NCI-H2196 treated with DMSO at 0.1 percent for 48 hours (cell line): ENCODE data around the gene METAP1D.
"Not testable (repeated sequence)": the region's sequence is repeated elsewhere in the genome, so short reads cannot be mapped to it uniquely, and the experiment has no call there.

ENCODE experiments used
- DNase-seq: peaks from one replicate; lab custom pipeline; 2025; ENCODE audit not compliant: unreplicated experiment; lab: John Stamatoyannopoulos, UW

Gene METAP1D

GRCh38 chr2:171996021-171996420, 3.7 kb upstream of the METAP1D start:
- no peak for DNase-seq

- DNase-seq, result not testable (repeated sequence)
These were observed 2.7 kb upstream of the METAP1D start for GRCh38 chr2:171997031-171997430.

GRCh38 chr2:171999161-171999560, 592 bp upstream of the METAP1D start:
- DNase-seq, result no peak

GRCh38 chr2:172000696-172001361, 1.1 kb downstream of the METAP1D start:
- no peak for DNase-seq

GRCh38 chr2:172007372-172007771, 7.6 kb downstream of the METAP1D start:
- DNase-seq, result no peak

GRCh38 chr2:172009823-172010222, 10.1 kb downstream of the METAP1D start:
- no peak for DNase-seq

GRCh38 chr2:172011812-172012575, 12.2 kb downstream of the METAP1D start:
- no peak for DNase-seq

GRCh38 chr2:172012677-172013391, 13.1 kb downstream of the METAP1D start:
- DNase-seq, result peak; percentile 9

GRCh38 chr2:172013396-172013795, 13.6 kb downstream of the METAP1D start:
- DNase-seq, result no peak

- no peak for DNase-seq
These were observed 21.6 kb downstream of the METAP1D start for GRCh38 chr2:172021074-172021931.

- DNase-seq, result no peak
These were observed 22.2 kb downstream of the METAP1D start for GRCh38 chr2:172021955-172022354.

- DNase-seq, result no peak
These were observed 31.8 kb downstream of the METAP1D start for GRCh38 chr2:172031536-172031935.

- DNase-seq, result no peak
These were observed 38.4 kb downstream of the METAP1D start for GRCh38 chr2:172038121-172038520.

GRCh38 chr2:172038604-172039003, 38.9 kb downstream of the METAP1D start:
- DNase-seq, result no peak

- no peak for DNase-seq
These were observed 39.4 kb downstream of the METAP1D start for GRCh38 chr2:172039011-172039704.

- DNase-seq, result no peak
These were observed 40.6 kb downstream of the METAP1D start for GRCh38 chr2:172040311-172040710.

GRCh38 chr2:172046080-172046678, 46.4 kb downstream of the METAP1D start:
- DNase-seq, result no peak

GRCh38 chr2:172046866-172047565, 47.3 kb downstream of the METAP1D start:
- no peak for DNase-seq
